ENCODE results near the gene KIAA0825. TPM values are rescaled to one million over a fixed set of nuclear protein-coding genes. Genes with fewer than 3 reads are reported as not detected.

The KIAA0825 gene
- polyA plus RNA-seq, 3 donors: 0.56 to 1.3 (median 0.89) TPM

DNA sequence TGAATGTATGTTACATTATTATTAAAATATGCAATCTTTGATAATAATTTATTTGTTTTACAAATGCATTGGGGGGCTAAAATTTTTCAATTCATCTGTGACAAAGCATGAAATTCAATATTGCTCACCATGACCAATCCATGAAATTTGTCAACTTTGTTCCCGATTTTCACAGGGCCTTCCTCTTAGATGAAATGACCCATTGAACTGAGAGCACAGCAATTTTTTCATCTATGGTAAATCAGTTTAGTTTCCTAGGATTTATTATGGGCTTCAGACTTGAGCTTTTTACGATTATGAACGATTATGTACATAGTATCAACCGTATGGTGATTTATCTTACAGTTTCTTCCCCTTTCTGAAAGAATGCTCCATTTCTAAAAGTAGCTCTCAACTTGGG lies 157.3 kb downstream of the KIAA0825 start:
- Mint-ChIP-seq H3K27ac (no peak overlapping the region), H3K36me3 (no peaks in the 10 kb centered on the region), H3K27me3 (ENCODE audit: low read depth in 3 of 3) (no peaks in the 10 kb centered on the region), H3K4me1 (no peaks in the 10 kb centered on the region), H3K9me3 (peaks cover 0 to 7% (median 0%) of the 10 kb centered on the region in 7 donors), H3K4me3 (no peak overlapping the region)
- Histone ChIP-seq H3K4me3 (replicated peaks in 1 of 3; ENCODE audit: low read depth in 2 of 3, low read length in 3 of 3) (no peak overlapping the region), H3K9me3 (replicated peaks in 1 of 2; ENCODE audit: control insufficient read depth in 1 of 2, insufficient read depth in 1 of 2, low read length in 2 of 2) (no peaks in the 10 kb centered on the region), H3K9ac (ENCODE audit: insufficient read depth, low read length, poor library complexity, severe bottlenecking) (no peak overlapping the region), H3K79me2 (ENCODE audit: insufficient read depth, low read length) (no peaks in the 10 kb centered on the region), H2AFZ (ENCODE audit: insufficient read depth, low read depth, low read length, poor library complexity, severe bottlenecking) (no peak overlapping the region), H3K36me3 (replicated peaks in 1 of 2; ENCODE audit: control insufficient read depth in 1 of 2, insufficient read depth in 2 of 2, low read length in 2 of 2) (no peaks in the 10 kb centered on the region), H3K4me2 (replicated peaks; ENCODE audit: extremely low read depth, low read length, poor library complexity, severe bottlenecking) (no peak overlapping the region), H3K27ac (ENCODE audit: low read depth in 1 of 2, low read length in 2 of 2) (no peak overlapping the region), H4K20me1 (ENCODE audit: insufficient read depth, low read length) (no peaks in the 10 kb centered on the region), H3K27me3 (ENCODE audit: control insufficient read depth in 2 of 2, insufficient read depth in 2 of 2, low read length in 2 of 2) (no peaks in the 10 kb centered on the region), H3K4me1 (ENCODE audit: control insufficient read depth in 1 of 2, insufficient read depth in 2 of 2, low read length in 2 of 2) (no peaks in the 10 kb centered on the region)
- DNase-seq: no peak
- intact Hi-C loops (cut with micrococcal nuclease): no loop called here
- TF ChIP-seq, protein P1, sequence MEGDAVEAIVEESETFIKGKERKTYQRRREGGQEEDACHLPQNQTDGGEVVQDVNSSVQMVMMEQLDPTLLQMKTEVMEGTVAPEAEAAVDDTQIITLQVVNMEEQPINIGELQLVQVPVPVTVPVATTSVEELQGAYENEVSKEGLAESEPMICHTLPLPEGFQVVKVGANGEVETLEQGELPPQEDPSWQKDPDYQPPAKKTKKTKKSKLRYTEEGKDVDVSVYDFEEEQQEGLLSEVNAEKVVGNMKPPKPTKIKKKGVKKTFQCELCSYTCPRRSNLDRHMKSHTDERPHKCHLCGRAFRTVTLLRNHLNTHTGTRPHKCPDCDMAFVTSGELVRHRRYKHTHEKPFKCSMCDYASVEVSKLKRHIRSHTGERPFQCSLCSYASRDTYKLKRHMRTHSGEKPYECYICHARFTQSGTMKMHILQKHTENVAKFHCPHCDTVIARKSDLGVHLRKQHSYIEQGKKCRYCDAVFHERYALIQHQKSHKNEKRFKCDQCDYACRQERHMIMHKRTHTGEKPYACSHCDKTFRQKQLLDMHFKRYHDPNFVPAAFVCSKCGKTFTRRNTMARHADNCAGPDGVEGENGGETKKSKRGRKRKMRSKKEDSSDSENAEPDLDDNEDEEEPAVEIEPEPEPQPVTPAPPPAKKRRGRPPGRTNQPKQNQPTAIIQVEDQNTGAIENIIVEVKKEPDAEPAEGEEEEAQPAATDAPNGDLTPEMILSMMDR (IDR thresholded peaks at IDR 0.05): no peak
- 100% methylated on average over 1 of the region's 4 CpGs for WGBS (ENCODE audit: insufficient coverage)

DNA sequence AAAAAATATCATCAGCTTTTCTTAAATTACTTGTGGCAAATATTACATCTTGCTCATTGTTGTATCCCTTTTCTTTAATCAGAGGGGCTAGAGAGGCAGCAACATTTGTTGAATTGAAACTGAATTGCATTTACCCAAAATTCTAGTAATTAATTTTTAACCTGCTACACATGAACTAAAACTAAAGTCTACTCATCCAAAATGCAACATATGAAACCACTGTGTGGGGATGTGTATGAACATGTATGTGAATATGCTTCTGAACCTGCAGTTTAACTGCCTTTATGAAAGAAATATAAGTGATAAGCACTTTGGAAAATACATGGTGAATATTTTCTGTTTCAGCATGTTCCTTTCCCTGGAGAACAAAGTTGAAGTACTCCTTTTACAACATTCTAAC lies 158.5 kb downstream of the KIAA0825 start:
- H3K4me1 Mint-ChIP-seq: no peaks in the 10 kb centered on the region
- intact Hi-C loops (cut with micrococcal nuclease): no loop called here
- H3K27ac ChIP-seq (ENCODE audit: low read depth in 1 of 2, low read length in 2 of 2): no peak overlapping the region
- H3K4me1 ChIP-seq (ENCODE audit: control insufficient read depth in 1 of 2, insufficient read depth in 2 of 2, low read length in 2 of 2): no peaks in the 10 kb centered on the region
- TF ChIP-seq, protein P1 (IDR thresholded peaks at IDR 0.05): no peak
- no peak overlapping the region for H3K4me2 ChIP-seq (replicated peaks; ENCODE audit: extremely low read depth, low read length, poor library complexity, severe bottlenecking)
- no peaks in the 10 kb centered on the region for H3K27me3 Mint-ChIP-seq (ENCODE audit: low read depth in 3 of 3)
- no peak overlapping the region for H3K4me3 ChIP-seq (replicated peaks in 1 of 3; ENCODE audit: low read depth in 2 of 3, low read length in 3 of 3)
- H3K27ac Mint-ChIP-seq: no peak overlapping the region
- no peaks in the 10 kb centered on the region for H3K9me3 ChIP-seq (replicated peaks in 1 of 2; ENCODE audit: control insufficient read depth in 1 of 2, insufficient read depth in 1 of 2, low read length in 2 of 2)
- H3K9me3 Mint-ChIP-seq: peaks cover 0 to 7% (median 0%) of the 10 kb centered on the region in 7 donors
- DNase-seq: no peak
- H3K36me3 ChIP-seq (replicated peaks in 1 of 2; ENCODE audit: control insufficient read depth in 1 of 2, insufficient read depth in 2 of 2, low read length in 2 of 2): no peaks in the 10 kb centered on the region
- H3K4me3 Mint-ChIP-seq: no peak overlapping the region
- H3K36me3 Mint-ChIP-seq: no peaks in the 10 kb centered on the region
- no peaks in the 10 kb centered on the region for H3K27me3 ChIP-seq (ENCODE audit: control insufficient read depth in 2 of 2, insufficient read depth in 2 of 2, low read length in 2 of 2)
- no peaks in the 10 kb centered on the region for H3K79me2 ChIP-seq (ENCODE audit: insufficient read depth, low read length)
- no peaks in the 10 kb centered on the region for H4K20me1 ChIP-seq (ENCODE audit: insufficient read depth, low read length)
- no peak overlapping the region for H2AFZ ChIP-seq (ENCODE audit: insufficient read depth, low read depth, low read length, poor library complexity, severe bottlenecking)
- no peak overlapping the region for H3K9ac ChIP-seq (ENCODE audit: insufficient read depth, low read length, poor library complexity, severe bottlenecking)

Measured in CD14-positive monocyte (primary cell).